Neural progenitor cell (in vitro differentiated cells): ENCODE data around the gene CABP4. TPM values are rescaled to one million over a fixed set of nuclear protein-coding genes. Genes with fewer than 3 reads are reported as not detected.

Experiments used
- DNase-seq: peaks from one replicate; pipeline ENCODE4 v3.0.0-alpha.2; 2016; ENCODE audit warnings: low spot score
- H2AFZ ChIP-seq: fragments of 200-600 bp; sonication (generic); replicated peaks from 2 replicates; pipeline ENCODE4 v1.6.1; 2016; ENCODE audit warnings: antibody characterized with exemption
- H3F3A ChIP-seq: fragments of 200-600 bp; sonication (generic); 2 replicates; pipeline ENCODE4 v1.6.1; 2016; ENCODE audit warnings: antibody characterized with exemption, low read depth
- H3K27ac ChIP-seq: fragments of 200-600 bp; sonication (generic); 2 replicates; pipeline ENCODE4 v1.5.1; 2016; ENCODE audit warnings: mild to moderate bottlenecking
- H3K27me3 ChIP-seq: fragments of 200-600 bp; sonication (generic); 2 replicates; pipeline ENCODE4 v1.6.1; 2016; ENCODE audit warnings: mild to moderate bottlenecking, moderate library complexity
- H3K36me3 ChIP-seq: fragments of 200-600 bp; sonication (generic); 2 replicates; pipeline ENCODE4 v1.5.1; 2016
- H3K4me1 ChIP-seq: fragments of 200-600 bp; sonication (generic); 2 replicates; pipeline ENCODE4 v1.6.1; 2016; ENCODE audit warnings: mixed run types
- H3K4me2 ChIP-seq: fragments of 200-600 bp; sonication (generic); 2 replicates; pipeline ENCODE4 v1.6.1; 2016
- H3K4me3 ChIP-seq: fragments of 200-600 bp; sonication (generic); 2 replicates; pipeline ENCODE4 v1.5.1; 2016
- H3K79me2 ChIP-seq: fragments of 200-600 bp; sonication (generic); 2 replicates; pipeline ENCODE4 v1.6.1; 2016; ENCODE audit warnings: low read depth
- H3K9ac ChIP-seq: fragments of 200-600 bp; sonication (generic); 2 replicates; pipeline ENCODE4 v1.6.1; 2016
- H3K9me3 ChIP-seq: fragments of 200-600 bp; sonication (generic); 2 replicates; pipeline ENCODE4 v1.5.1; 2016; ENCODE audit warnings: low read depth
- H4K20me1 ChIP-seq: fragments of 200-600 bp; sonication (generic); 2 replicates; pipeline ENCODE4 v1.6.1; 2016; ENCODE audit warnings: low read depth
- H3K27ac Mint-ChIP-seq: 3 replicates; pipeline ENCODE4 v1.8.0; 2021; ENCODE audit warnings: mixed read lengths
- H3K27me3 Mint-ChIP-seq: 2 replicates; pipeline ENCODE4 v1.8.0; 2022; ENCODE audit warnings: low read depth, mild to moderate bottlenecking, inconsistent platforms, moderate library complexity, mixed read lengths; ENCODE audit not compliant: insufficient read depth
- H3K36me3 Mint-ChIP-seq: 3 replicates; pipeline ENCODE4 v1.8.0; 2021; ENCODE audit warnings: mixed read lengths
- H3K4me1 Mint-ChIP-seq: 3 replicates; pipeline ENCODE4 v1.8.0; 2021; ENCODE audit warnings: mixed read lengths
- H3K4me3 Mint-ChIP-seq: 3 replicates; pipeline ENCODE4 v1.8.0; 2021; ENCODE audit warnings: mild to moderate bottlenecking, moderate library complexity, mixed read lengths
- H3K9me3 Mint-ChIP-seq: 3 replicates; pipeline ENCODE4 v1.8.0; 2020; ENCODE audit warnings: mixed read lengths
- CTCF ChIP-seq: fragments of 200-600 bp; sonication (generic); IDR thresholded peaks from 2 replicates; pipeline ENCODE4 v1.5.1; 2017; ENCODE audit warnings: antibody characterized with exemption, mild to moderate bottlenecking
- EZH2 ChIP-seq: fragments of 200-600 bp; sonication (generic); IDR thresholded peaks from 2 replicates; pipeline ENCODE4 v1.6.1; 2017; ENCODE audit warnings: antibody characterized with exemption, mild to moderate bottlenecking, moderate library complexity
- EZH2phosphoT487 ChIP-seq: fragments of 200-600 bp; sonication (generic); IDR thresholded peaks from 2 replicates; pipeline ENCODE4 v1.6.1; 2017; ENCODE audit warnings: antibody characterized with exemption
- total RNA-seq: library from RNA; depleted of rRNA; stranded (reverse); fragments of >200 nt; gene quantifications from 2 replicates; pipeline ENCODE4 v1.2.3, GENCODE V29; 2015; ENCODE audit warnings: low replicate concordance

CABP4 gene
- total RNA-seq, 1 donor from 2014 or later: not detected

- TF ChIP-seq EZH2 (no peak), CTCF (no peak), EZH2phosphoT487 (no peak)
- Mint-ChIP-seq H3K9me3 (no peaks in the 10 kb centered on the region), H3K4me1 (peaks cover 4% of the 10 kb centered on the region), H3K36me3 (no peaks in the 10 kb centered on the region), H3K27ac (no peak overlapping the region), H3K27me3 (peaks cover 3% of the 10 kb centered on the region), H3K4me3 (no peak overlapping the region)
- H3K27me3 ChIP-seq: no peaks in the 10 kb centered on the region
- H3K36me3 ChIP-seq: no peaks in the 10 kb centered on the region
- no peaks in the 10 kb centered on the region for H3F3A ChIP-seq
- H3K79me2 ChIP-seq: no peaks in the 10 kb centered on the region
- H3K4me1 ChIP-seq: no peaks in the 10 kb centered on the region
- no peak overlapping the region for H3K4me2 ChIP-seq
- DNase-seq: no peak
- no peaks in the 10 kb centered on the region for H4K20me1 ChIP-seq
- H3K9ac ChIP-seq: no peak overlapping the region
- H3K27ac ChIP-seq: no peak overlapping the region
- no peak overlapping the region for H3K4me3 ChIP-seq
- no peak overlapping the region for H2AFZ ChIP-seq
- H3K9me3 ChIP-seq: no peaks in the 10 kb centered on the region
These were observed 2.3 kb downstream of the CABP4 start for GRCh38 chr11:67457453-67457852.

- Mint-ChIP-seq H3K36me3 (no peaks in the 10 kb centered on the region), H3K27me3 (peaks cover 4% of the 10 kb centered on the region), H3K9me3 (no peaks in the 10 kb centered on the region), H3K4me1 (peaks cover 4% of the 10 kb centered on the region), H3K27ac (no peak overlapping the region), H3K4me3 (no peak overlapping the region)
- Histone ChIP-seq H3K9me3 (no peaks in the 10 kb centered on the region), H3F3A (no peaks in the 10 kb centered on the region), H3K4me2 (no peak overlapping the region), H2AFZ (no peak overlapping the region), H3K27me3 (no peaks in the 10 kb centered on the region), H3K9ac (no peak overlapping the region), H3K79me2 (no peaks in the 10 kb centered on the region), H3K36me3 (no peaks in the 10 kb centered on the region), H3K4me3 (no peak overlapping the region), H3K27ac (no peak overlapping the region), H3K4me1 (no peaks in the 10 kb centered on the region), H4K20me1 (no peaks in the 10 kb centered on the region)
- TF ChIP-seq EZH2 (no peak), EZH2phosphoT487 (no peak), CTCF (no peak)
- no peak for DNase-seq
These were observed 3.1 kb downstream of the CABP4 start for GRCh38 chr11:67458266-67458665.

GRCh38 chr11:67463186-67463585, 8.0 kb downstream of the CABP4 start:
- Histone ChIP-seq H3K9me3 (no peaks in the 10 kb centered on the region), H3K4me1 (peaks cover 4% of the 10 kb centered on the region), H2AFZ (no peak overlapping the region), H3K36me3 (no peaks in the 10 kb centered on the region), H3K27ac (no peak overlapping the region), H3K4me2 (no peak overlapping the region), H3K79me2 (peaks cover 8% of the 10 kb centered on the region), H3K9ac (no peak overlapping the region), H3K4me3 (no peak overlapping the region), H4K20me1 (no peaks in the 10 kb centered on the region), H3F3A (no peaks in the 10 kb centered on the region), H3K27me3 (no peaks in the 10 kb centered on the region)
- no peaks in the 10 kb centered on the region for H3K9me3 Mint-ChIP-seq
- H3K4me1 Mint-ChIP-seq: peaks cover 13% of the 10 kb centered on the region
- H3K27me3 Mint-ChIP-seq: peaks cover 5% of the 10 kb centered on the region
- H3K27ac Mint-ChIP-seq: no peak overlapping the region
- H3K36me3 Mint-ChIP-seq: no peaks in the 10 kb centered on the region
- no peak for DNase-seq
- TF ChIP-seq EZH2phosphoT487 (no peak), EZH2 (no peak), CTCF (no peak)
- no peak overlapping the region for H3K4me3 Mint-ChIP-seq
